ENCODE results near the gene TMEM95.

DNA sequence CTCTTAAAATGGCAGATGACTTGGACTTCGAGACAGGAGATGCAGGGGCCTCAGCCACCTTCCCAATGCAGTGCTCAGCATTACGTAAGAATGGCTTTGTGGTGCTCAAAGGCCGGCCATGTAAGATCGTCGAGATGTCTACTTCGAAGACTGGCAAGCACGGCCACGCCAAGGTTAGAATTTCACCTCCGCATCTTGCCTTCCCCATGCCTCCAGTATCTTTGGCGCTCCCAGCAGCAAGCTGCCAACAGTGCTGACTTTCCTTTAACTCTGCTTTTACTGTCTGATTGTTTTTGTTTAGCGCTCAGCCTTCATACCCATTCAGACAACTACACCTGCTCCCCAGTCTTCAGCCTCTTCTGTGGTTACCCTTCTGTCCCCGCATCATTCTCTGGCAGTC lies 45.3 kb upstream of the TMEM95 start:
- TF ChIP-seq POLR2A (IDR thresholded peaks at IDR 0.05), result no peak
- TF ChIP-seq, protein P1, sequence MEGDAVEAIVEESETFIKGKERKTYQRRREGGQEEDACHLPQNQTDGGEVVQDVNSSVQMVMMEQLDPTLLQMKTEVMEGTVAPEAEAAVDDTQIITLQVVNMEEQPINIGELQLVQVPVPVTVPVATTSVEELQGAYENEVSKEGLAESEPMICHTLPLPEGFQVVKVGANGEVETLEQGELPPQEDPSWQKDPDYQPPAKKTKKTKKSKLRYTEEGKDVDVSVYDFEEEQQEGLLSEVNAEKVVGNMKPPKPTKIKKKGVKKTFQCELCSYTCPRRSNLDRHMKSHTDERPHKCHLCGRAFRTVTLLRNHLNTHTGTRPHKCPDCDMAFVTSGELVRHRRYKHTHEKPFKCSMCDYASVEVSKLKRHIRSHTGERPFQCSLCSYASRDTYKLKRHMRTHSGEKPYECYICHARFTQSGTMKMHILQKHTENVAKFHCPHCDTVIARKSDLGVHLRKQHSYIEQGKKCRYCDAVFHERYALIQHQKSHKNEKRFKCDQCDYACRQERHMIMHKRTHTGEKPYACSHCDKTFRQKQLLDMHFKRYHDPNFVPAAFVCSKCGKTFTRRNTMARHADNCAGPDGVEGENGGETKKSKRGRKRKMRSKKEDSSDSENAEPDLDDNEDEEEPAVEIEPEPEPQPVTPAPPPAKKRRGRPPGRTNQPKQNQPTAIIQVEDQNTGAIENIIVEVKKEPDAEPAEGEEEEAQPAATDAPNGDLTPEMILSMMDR (IDR thresholded peaks at IDR 0.05), result no peak

All from heart left ventricle (tissue), 13 donors.